ENCODE results near the gene SCMH1.

SCMH1 gene

DNA sequence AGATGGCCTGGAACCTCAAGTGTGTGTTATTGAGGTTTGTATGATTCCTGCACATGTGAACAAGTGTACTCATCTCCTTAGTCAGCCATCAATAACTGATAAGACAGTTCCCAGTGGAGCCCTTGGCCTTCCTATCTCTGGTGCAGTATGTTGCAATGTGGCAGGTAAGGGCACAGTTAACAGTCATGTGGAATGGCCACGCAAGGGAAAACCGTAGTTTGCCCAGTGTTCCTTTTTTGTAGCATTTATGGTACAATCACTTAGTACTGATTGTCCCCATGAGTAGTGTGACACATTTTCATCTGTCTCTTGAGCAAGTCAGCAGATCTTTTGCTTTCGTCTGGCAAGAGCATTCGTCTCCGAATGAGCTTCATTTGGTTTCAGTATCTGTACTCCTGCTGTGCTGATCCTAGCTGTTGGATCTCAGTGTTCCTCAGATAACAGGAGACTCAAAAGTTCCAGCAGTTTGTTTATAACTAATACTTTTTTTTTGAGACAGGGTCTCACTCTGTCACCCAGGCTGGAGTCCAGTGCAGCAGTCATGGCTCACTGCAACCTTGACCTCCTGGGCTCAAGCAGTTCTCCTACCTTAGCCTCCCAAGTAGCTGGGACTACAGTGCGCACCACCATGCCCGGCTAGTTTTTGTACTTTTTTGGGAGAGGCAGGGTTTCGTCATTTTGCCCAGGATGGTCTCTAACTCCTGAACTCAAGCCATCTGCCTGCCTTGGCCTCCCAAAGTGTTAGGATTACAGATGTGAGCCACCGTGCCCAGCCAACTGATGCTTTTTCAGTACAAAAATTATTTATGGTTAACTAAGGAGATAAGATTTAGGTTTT, 254.4 kb downstream of the SCMH1 start:
- DNase-seq = no peak

DNA sequence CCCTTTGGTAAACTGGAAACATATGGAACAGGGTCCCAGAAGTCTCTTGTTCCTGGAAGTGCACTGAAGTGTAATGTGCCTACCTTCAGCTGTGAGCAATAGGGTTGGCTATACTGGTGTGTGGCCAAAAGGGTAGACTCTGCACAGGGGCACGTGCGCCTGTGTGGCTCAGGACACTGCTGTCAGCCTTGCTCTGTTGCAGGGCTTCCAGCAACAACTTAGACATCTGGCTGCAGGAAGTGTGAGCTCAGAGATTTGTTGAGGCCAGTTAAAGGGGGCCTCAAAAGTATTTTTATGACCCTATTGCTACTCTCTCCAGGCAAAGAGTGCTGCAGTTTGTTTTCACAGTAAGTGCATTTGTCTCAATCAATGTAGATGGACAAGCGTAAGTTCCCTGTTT, 255.2 kb downstream of the SCMH1 start:
- DNase-seq = no peak

DNA sequence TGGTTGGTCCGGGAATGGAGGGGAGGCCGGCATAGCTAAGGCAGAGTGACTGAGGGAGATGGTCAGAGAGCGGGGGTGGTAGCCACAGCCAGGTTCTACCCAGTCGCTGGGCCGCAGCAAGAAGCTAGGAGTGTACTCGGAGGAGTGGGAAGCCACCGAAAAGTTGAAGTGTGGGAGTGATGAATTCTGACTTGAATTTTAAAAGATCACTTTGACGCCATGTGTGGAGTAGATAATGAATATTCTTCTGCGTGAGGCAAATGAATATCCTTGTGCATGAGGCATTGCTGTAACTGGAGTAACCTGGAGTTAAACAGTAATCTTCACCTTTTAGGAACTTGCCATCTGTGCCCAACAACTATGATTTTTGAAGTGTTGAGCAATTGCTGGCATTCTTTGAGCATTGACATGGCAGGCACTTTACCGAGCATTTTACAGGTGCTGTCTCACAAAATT, 255.8 kb downstream of the SCMH1 start:
- DNase-seq = no peak

DNA sequence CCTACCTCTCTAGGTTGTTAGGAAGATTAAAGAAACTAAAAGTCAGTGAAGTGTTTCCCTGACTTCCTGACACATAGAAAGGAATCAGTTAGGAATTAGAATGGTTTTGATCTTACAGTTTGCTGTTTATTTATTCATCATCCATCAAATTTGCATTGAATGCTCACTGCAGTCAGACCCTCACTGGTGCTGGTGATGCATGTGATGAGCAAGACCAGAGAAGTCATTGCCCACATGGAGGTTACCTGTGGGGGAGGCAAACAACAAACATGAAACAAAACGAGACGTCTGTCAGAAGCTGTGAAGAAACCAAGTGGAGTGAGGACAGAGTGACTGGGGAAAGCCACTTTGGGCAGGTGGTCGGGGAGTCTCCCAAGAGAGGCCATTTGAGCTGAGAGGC, 256.2 kb downstream of the SCMH1 start:
- DNase-seq = no peak

DNA sequence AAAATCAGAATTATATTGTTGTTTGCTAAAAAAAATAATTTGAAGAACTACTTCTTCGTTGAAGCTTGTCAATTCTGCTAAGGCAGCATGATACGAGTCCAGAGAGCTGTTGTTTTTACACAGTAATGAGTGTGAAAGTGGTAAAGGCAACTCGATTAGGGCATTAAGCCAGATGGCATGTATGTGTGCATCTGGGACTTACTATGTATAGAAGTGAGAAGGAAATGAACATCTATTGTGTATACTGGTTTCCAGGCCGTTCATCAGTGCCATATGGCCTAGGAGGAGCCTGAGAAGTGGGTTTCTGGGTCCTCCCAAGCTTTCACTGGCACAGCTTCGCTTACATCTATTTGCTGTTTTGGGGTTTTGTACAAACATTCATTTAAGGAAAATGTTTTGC, 256.9 kb downstream of the SCMH1 start:
- no peak for DNase-seq

DNA sequence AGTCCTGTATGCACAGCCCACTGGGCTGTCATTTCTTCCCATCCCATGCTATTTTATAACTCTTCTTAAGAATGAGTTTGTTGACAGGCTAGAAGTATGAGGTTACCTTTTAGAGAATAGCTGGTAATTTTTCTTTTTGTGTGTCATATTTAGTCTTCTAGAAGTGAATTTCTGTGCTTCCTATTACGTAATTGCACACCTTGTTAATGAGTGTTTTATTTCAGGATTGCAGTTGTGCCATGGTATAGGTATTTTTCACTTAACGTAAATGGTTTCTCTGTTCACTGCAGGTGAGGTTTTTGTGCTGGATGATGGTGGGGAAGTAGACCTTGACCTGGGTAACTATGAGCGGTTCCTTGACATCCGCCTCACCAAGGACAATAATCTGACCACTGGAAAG, 257.6 kb downstream of the SCMH1 start:
- no peak for DNase-seq

DNA sequence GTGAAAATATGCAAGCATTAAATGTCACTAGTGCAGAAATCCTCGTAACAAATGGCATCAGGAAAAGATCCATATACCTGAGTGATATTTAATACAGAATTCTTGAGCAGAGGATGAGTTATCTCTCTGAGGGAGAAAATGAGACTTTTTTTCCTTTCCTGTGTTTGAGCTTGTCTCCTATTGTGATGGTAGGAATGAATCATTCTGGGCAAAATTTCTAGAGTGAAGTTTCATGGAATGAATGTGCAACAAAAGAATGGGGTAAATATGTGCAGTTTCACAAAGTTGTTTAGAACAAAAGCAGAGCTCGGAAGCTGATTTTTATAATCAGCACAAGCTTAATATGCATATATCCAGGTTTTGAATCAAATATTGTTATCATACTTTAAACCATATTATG, 258.0 kb downstream of the SCMH1 start:
- DNase-seq = no peak

DNA sequence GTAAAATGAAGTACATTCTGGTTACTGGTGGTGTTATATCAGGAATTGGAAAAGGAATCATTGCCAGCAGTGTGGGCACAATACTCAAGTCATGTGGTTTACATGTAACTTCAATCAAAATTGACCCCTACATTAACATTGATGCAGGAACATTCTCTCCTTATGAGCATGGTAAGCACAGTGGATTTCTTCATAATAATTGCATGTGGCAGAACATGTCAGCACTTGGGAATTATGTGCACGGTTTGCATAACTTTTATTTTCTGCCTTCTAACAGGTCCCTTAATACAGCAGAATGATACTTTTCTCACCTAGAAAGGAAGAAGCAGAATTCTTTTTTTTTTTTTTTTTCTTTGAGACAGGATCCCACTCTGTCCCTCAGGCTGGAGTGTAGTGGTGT, 258.8 kb downstream of the SCMH1 start:
- DNase-seq = no peak

DNA sequence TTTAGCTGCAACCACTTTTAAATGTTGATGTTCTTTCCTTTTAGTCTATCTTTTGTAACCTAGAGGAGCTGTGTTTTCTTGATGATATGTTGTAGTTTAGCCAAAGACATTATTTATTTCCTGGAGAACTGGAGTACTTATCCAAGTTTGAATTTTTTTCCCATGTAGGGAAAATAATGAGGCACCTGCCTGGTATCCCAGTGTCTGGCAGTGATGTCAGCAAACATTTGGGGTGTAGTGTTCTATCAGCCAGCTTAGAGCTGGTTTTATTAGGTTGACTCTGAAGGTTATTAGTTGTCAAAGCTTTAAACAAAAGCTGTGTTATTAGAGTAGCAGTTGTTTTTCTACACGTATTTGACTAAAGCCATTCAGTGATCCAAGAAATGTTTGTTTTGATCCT, 259.4 kb downstream of the SCMH1 start:
- DNase-seq = no peak

DNA sequence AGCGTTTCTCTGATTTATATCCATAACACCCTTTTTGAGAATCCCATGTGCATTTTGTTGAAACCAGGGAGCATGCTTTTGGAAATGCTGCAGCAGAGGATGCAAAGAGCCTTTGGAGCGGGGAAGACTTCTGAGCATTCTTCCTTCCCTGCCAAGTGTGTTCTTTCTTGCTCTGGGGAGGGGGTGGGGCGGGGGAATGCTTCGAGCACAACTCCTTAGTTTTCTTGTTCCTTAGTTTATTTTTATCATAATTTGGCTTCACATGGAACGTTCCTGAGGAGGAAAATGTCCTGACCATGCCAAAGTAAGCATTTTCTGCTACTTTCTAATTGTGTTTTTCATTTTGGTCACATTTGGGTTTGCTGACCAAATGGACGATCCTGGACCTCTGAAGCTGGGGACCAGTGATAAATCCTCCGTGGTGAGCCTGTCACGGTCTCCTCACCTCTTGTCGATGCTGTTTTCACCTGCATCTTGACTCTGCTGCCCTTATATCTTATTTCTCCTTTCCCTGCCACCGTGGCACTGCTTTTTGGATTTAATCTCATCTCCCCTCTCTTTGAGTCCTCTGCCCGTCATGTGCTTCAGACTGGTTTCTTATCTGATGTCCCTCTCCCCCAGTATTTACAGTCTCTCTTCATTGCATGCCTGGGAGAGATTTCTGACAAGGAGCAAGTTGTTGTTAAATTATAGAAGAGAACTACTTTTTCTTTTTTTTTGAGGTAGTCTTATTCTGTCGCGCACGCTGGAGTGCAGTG, 260.2 kb downstream of the SCMH1 start:
- no peak for DNase-seq

DNA sequence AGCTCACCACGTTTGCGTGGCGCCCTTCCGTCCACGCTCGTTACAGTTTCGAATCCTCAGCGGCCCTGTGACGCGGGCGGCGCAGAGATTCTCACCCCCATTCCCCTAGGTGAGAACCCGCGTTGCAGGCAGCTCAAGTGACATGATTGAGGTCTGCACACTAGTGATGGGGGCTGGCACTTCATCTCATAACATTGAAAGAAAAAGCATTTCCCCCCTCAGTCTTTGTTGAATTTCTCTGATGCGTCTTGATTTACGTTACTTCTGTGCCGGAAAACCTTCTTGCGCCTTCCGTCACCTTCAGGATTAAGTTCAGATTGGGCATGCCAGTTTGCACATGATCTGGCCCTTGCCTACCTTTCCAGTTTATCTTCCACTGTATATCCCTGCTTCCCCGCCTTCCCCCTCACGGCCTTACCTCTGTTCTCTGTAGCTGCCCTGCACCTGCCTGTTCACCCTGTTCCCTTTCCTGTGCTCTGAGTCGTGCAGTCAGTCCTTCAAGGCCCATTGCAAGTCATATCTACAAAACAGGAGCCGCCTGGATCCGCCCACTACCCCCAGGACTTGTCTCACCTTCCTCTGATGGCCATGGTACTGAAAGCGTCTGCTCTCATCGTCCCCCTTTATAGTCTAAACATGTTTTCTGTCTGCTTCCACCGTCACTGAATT, 261.5 kb downstream of the SCMH1 start:
- peak in 1 of 2 experiments; percentile 7 for DNase-seq

DNA sequence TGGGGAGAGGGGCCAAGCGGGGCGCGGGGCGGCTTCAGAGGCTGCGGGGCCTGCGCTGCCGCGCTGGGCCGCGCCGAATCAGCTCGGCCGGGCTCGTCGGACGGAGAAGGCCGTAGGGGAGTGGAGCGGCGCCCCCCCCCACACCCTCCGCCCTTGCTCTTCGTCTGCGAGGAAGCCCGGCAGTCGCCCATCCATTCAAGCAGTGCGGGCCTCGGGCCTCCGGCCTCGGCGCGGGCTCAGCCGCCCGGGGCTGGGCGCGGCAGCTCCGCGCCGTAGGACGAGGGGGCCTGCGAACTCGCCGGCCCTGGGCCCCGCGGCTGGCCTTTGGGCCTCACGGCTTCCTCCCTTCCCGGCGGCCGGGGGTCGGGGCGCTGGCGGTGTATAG, 262.0 kb downstream of the SCMH1 start:
- no peak for DNase-seq

DNA sequence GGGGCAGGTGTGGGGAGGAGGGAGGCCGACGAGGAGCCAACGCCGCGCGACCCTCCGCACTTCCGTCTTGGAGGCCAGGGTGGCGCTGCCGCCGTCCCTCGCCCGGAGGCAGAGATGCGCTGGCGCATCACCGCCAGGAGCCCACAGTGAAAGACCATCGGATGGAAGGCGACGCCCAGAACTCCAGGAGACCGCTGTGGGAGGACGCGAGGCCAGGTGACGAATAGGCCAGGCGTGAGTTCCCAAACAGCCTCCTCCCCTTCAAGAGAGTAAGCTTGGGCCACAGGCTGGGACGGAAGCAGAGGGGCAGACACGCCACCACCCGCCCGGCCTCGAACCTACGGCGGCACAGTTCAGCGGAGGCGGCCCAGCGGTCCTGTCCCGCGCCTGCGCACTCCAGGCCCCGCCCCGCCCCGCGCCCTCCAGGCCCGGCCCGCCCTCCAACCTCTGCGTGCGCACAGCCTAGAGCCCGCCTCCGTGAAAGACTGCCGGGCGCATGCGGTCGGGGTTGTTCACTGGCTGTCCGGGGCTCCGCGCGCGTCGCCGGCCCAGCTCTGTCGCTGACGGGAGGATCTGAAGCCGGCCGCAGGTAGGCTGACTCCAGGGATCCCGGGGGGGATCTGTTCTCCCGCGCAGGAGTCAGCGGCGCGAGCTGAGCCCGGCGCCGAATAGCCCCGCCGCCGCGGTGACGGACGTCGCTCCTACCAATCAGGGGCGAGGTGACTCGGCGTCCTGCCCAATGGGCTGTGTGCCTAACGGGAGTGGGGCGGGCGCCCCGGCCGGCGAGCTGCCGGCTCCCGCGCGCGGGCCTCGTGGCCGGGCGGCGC, 262.7 kb downstream of the SCMH1 start, which contains the start of gene CTPS1:
TSS of gene CTPS1 (plus strand) at position 456 of the 827 bp plus-strand sequence. CDS start 3,595 bp downstream, outside the sequence.
- peak; percentile 85 to 90 for DNase-seq

DNA sequence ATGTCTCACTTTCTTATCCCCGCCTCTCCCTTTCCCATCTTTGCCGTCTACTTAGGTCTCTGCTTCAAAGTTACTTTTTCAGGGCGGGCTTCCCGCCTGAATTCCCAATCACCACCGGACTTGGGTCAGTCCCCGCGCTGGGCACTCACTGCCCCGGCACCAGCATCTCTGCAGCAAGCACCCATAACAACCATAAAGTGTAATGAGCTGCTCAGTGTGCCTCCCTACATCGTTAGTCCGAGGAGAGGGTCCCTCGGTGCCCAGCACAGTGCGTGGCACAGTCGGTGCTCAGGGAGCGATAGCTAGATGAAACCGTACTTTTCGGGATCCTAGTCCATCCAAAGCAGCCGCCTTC, 263.2 kb downstream of the SCMH1 start:
- no peak for DNase-seq

DNA sequence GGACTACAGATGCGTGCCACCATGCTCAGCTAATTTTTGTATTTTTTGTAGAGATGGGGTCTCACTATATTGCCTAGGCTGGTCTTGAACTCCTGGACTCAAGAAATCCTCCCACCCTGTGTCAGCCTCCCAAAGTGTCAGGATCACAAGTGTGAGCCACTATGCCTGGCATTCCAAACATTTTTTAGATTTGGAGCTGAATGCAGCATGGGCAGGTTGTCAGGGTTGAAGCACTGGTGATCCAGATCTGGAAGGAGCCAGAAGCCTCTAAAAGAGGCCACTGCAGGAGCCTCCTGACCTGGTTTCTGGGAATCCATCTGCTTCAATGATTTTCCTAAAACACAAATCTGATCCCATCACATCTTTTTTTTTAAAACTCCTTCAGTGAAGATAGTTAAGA, 264.4 kb downstream of the SCMH1 start:
- no peak for DNase-seq
